ENCODE data around the gene SRGAP2B. TPM values are rescaled to one million over a fixed set of nuclear protein-coding genes. Genes with fewer than 3 reads are reported as not detected.
"Not testable (repeated sequence)": the region's sequence is repeated elsewhere in the genome, so short reads cannot be mapped to it uniquely, and the experiment has no call there.

SRGAP2B gene
- polyA plus RNA-seq (2013), result 4.0 TPM

DNA sequence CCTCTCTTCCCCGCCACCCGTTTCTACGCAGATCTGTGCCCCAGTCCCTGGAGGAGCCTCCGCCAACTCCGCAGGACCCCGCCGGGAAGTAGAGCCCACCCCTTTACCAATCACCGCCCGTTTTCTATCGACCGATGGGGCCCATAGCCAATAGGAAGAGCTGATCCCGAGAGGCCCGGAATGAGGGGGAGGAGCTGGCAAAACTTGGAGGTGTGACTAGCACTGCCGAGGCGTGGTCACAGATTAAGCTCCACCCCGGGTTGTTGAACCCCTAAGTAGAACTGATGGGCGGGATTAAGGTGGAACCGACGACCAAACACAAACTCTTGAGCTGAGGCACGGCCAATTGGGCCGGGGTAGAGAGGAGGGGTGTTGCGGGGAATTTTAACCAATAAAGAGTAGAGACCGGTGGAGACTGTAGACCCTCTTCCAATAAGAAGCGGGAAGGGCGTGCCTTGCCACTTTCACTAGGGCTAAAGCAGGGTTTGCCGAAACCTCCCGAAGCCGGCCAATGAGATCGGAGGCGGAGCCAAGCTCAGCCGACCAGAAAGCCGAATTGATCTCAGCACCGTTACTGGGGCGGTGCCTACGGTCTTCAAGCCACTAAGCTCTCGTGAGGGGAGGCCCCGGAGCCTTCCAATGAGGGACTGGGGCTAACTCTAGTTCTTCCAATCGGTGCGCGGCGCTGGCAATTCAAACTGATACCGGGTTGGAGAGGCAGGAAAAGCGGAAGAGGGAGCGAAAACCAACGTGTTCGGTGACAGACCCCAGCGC is at the start of gene SRGAP2B, which contains the start of gene FAM72D:
TSS of gene SRGAP2B (minus strand) at position 45 of the 774 bp plus-strand sequence. CDS start 2,427 bp downstream, outside the sequence.
TSS of gene FAM72D (plus strand) at position 691 of the 774 bp plus-strand sequence. CDS start 874 bp downstream, outside the sequence.
- WGBS (ENCODE audit: insufficient coverage), result no CpG with 5 or more reads among the region's 47 CpGs
- H3K36me3 ChIP-seq (ENCODE audit: control insufficient read depth in 4 of 4, insufficient read depth in 4 of 4, low read length in 3 of 4); H3K27ac ChIP-seq (ENCODE audit: insufficient read depth in 1 of 2, low read depth in 1 of 2, low read length in 2 of 2, poor library complexity in 1 of 2, severe bottlenecking in 2 of 2); CTCF ChIA-PET; POLR2A ChIA-PET; H3K9me3 ChIP-seq (ENCODE audit: control extremely low read depth in 1 of 5, control insufficient read depth in 4 of 5, insufficient read depth in 2 of 5, low read depth in 1 of 5, low read length in 4 of 5); H3K27me3 ChIP-seq (replicated peaks in 2 of 5; ENCODE audit: control insufficient read depth in 4 of 5, insufficient read depth in 5 of 5, low read length in 4 of 5); H3K4me1 ChIP-seq (ENCODE audit: control extremely low read depth in 1 of 4, control insufficient read depth in 4 of 4, insufficient read depth in 4 of 4, low read length in 3 of 4); DNase-seq: not testable (repeated sequence)
- H3K4me3 ChIP-seq (ENCODE audit: control insufficient read depth in 1 of 7, extremely low read depth in 1 of 7, insufficient read depth in 4 of 7, low read depth in 2 of 7, low read length in 6 of 7), result peak within 1 kb of the TSS in 3 of 7 experiments; percentile 46 to 67 (median 53)

DNA sequence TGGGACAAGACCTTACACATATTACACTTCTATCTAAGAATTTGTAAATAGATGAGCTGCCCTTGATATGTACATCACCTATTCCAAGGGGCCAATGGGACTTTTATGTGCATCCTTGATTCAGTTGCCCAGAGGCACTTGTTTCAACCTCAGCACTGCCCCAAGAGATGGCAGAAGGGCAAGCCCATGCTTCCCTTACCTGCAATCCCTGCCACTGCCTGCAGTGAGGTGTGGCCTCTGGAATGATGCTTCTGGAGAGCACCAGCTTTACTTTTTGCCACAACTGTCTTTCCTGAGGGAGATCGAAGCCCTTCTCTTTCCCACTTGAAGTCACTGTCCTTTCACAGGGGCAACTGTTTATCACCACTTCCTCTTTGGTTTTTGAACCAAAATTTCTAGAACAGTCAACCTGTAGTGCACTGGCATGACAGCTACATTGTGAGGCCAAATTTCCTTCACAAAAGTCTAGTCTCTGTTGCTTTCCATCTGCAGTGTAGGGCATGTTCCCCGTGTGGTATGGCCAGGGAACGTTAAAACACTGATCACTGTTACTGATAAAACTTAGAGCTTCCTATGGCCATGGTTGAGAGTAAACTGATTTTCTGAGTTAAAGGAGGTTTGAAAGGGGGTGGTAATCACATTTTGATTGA is 49.3 kb upstream of the SRGAP2B start:
- DNase-seq; H3K9me3 ChIP-seq (ENCODE audit: control extremely low read depth in 1 of 5, control insufficient read depth in 4 of 5, insufficient read depth in 2 of 5, low read depth in 1 of 5, low read length in 4 of 5); H3K4me1 ChIP-seq (ENCODE audit: control extremely low read depth in 1 of 4, control insufficient read depth in 4 of 4, insufficient read depth in 4 of 4, low read length in 3 of 4); H3K4me3 ChIP-seq (ENCODE audit: control insufficient read depth in 1 of 7, extremely low read depth in 1 of 7, insufficient read depth in 4 of 7, low read depth in 2 of 7, low read length in 6 of 7); H3K27ac ChIP-seq (ENCODE audit: insufficient read depth in 1 of 2, low read depth in 1 of 2, low read length in 2 of 2, poor library complexity in 1 of 2, severe bottlenecking in 2 of 2); POLR2A ChIA-PET; H3K36me3 ChIP-seq (ENCODE audit: control insufficient read depth in 4 of 4, insufficient read depth in 4 of 4, low read length in 3 of 4); H3K27me3 ChIP-seq (replicated peaks in 2 of 5; ENCODE audit: control insufficient read depth in 4 of 5, insufficient read depth in 5 of 5, low read length in 4 of 5); CTCF ChIA-PET: not testable (repeated sequence)
- no CpG with 5 or more reads among the region's 3 CpGs for WGBS (ENCODE audit: insufficient coverage)

GRCh38 chr1:145140549-145140948 is 45.4 kb upstream of the SRGAP2B start:
- no CpG with 5 or more reads among the region's 2 CpGs for WGBS (ENCODE audit: insufficient coverage)

GRCh38 chr1:145134476-145134875 is 39.3 kb upstream of the SRGAP2B start:
- WGBS (ENCODE audit: insufficient coverage), result no CpG with 5 or more reads among the region's 1 CpG
- POLR2A ChIA-PET, CTCF ChIA-PET: not testable (repeated sequence)

More at GRCh38 chr1:145140549-145140948, 45.4 kb upstream of the SRGAP2B start:
- CTCF ChIA-PET; H3K4me3 ChIP-seq (ENCODE audit: control insufficient read depth in 1 of 7, extremely low read depth in 1 of 7, insufficient read depth in 4 of 7, low read depth in 2 of 7, low read length in 6 of 7); H3K27ac ChIP-seq (ENCODE audit: insufficient read depth in 1 of 2, low read depth in 1 of 2, low read length in 2 of 2, poor library complexity in 1 of 2, severe bottlenecking in 2 of 2); H3K27me3 ChIP-seq (replicated peaks in 2 of 5; ENCODE audit: control insufficient read depth in 4 of 5, insufficient read depth in 5 of 5, low read length in 4 of 5); H3K4me1 ChIP-seq (ENCODE audit: control extremely low read depth in 1 of 4, control insufficient read depth in 4 of 4, insufficient read depth in 4 of 4, low read length in 3 of 4); H3K36me3 ChIP-seq (ENCODE audit: control insufficient read depth in 4 of 4, insufficient read depth in 4 of 4, low read length in 3 of 4); DNase-seq; POLR2A ChIA-PET; H3K9me3 ChIP-seq (ENCODE audit: control extremely low read depth in 1 of 5, control insufficient read depth in 4 of 5, insufficient read depth in 2 of 5, low read depth in 1 of 5, low read length in 4 of 5): not testable (repeated sequence)

DNA sequence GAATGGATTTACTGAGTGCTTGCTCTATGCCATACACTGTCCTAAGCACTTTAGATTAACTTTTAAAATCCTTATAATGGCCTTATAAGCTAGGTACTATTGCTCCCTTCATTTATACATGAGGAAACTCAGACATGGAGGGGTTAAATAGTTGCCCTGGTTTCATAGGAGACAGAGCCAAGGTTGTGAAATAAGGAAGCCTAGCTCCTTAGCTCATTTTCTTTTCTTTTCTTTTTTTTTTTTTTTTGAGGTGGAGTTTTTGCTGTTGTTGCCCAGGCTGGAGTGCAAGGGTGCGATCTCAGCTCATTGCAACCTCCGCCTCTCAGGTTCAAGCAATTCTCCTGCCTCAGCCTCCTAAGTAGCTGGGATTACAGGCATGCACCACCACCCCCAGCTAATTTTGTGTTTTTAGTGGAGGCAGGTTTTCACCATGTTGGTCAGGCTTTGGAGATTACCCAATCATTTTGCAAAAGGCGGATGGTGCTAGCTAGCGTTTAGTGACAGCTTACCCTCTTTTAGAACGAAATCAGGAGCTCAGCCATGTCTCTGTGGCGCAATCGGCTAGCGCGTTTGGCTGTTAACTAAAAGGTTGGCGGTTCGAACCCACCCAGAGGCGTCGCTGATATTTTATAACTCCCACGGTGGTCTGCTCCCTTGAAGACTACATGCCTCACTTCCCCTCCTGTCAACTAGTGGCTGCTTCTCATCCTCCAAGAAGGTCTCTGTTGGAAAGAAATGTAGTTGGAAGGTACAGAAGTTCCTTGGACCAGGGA is 33.8 kb upstream of the SRGAP2B start:
- H3K36me3 ChIP-seq (ENCODE audit: control insufficient read depth in 4 of 4, insufficient read depth in 4 of 4, low read length in 3 of 4); H3K27me3 ChIP-seq (replicated peaks in 2 of 5; ENCODE audit: control insufficient read depth in 4 of 5, insufficient read depth in 5 of 5, low read length in 4 of 5); CTCF ChIA-PET; H3K27ac ChIP-seq (ENCODE audit: insufficient read depth in 1 of 2, low read depth in 1 of 2, low read length in 2 of 2, poor library complexity in 1 of 2, severe bottlenecking in 2 of 2); POLR2A ChIA-PET; H3K9me3 ChIP-seq (ENCODE audit: control extremely low read depth in 1 of 5, control insufficient read depth in 4 of 5, insufficient read depth in 2 of 5, low read depth in 1 of 5, low read length in 4 of 5); H3K4me1 ChIP-seq (ENCODE audit: control extremely low read depth in 1 of 4, control insufficient read depth in 4 of 4, insufficient read depth in 4 of 4, low read length in 3 of 4); H3K4me3 ChIP-seq (ENCODE audit: control insufficient read depth in 1 of 7, extremely low read depth in 1 of 7, insufficient read depth in 4 of 7, low read depth in 2 of 7, low read length in 6 of 7): not testable (repeated sequence)
- peak in 1 of 3 donors; percentile 0 for DNase-seq
- WGBS (ENCODE audit: insufficient coverage), result 76% methylated on average over 3 of the region's 14 CpGs

More at GRCh38 chr1:145134476-145134875, 39.3 kb upstream of the SRGAP2B start:
- not testable (repeated sequence) for DNase-seq; H3K4me3 ChIP-seq (ENCODE audit: control insufficient read depth in 1 of 7, extremely low read depth in 1 of 7, insufficient read depth in 4 of 7, low read depth in 2 of 7, low read length in 6 of 7); H3K27ac ChIP-seq (ENCODE audit: insufficient read depth in 1 of 2, low read depth in 1 of 2, low read length in 2 of 2, poor library complexity in 1 of 2, severe bottlenecking in 2 of 2); H3K36me3 ChIP-seq (ENCODE audit: control insufficient read depth in 4 of 4, insufficient read depth in 4 of 4, low read length in 3 of 4); H3K4me1 ChIP-seq (ENCODE audit: control extremely low read depth in 1 of 4, control insufficient read depth in 4 of 4, insufficient read depth in 4 of 4, low read length in 3 of 4); H3K9me3 ChIP-seq (ENCODE audit: control extremely low read depth in 1 of 5, control insufficient read depth in 4 of 5, insufficient read depth in 2 of 5, low read depth in 1 of 5, low read length in 4 of 5); H3K27me3 ChIP-seq (replicated peaks in 2 of 5; ENCODE audit: control insufficient read depth in 4 of 5, insufficient read depth in 5 of 5, low read length in 4 of 5)

DNA sequence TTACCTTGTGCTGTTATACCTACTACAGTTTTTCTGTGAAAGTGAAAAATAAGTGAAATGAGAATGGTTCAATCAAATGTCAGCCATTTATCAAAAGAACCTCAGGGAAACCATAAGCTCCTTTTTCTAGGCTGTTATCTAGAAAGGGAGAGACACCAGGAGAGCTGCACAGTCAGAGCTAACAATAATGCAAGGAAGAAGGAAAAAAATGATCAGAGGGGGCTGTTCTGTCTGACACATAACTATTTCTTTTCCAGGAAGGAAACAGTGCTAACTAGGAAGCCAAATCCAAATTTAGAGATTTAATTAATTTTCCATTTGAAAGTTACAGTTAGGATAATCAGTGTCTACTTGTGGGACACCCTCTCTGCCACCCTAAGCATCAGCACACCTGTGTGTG is 32.0 kb upstream of the SRGAP2B start:
- H3K9me3 ChIP-seq (ENCODE audit: control extremely low read depth in 1 of 5, control insufficient read depth in 4 of 5, insufficient read depth in 2 of 5, low read depth in 1 of 5, low read length in 4 of 5); POLR2A ChIA-PET; DNase-seq; H3K4me3 ChIP-seq (ENCODE audit: control insufficient read depth in 1 of 7, extremely low read depth in 1 of 7, insufficient read depth in 4 of 7, low read depth in 2 of 7, low read length in 6 of 7); H3K36me3 ChIP-seq (ENCODE audit: control insufficient read depth in 4 of 4, insufficient read depth in 4 of 4, low read length in 3 of 4); H3K27me3 ChIP-seq (replicated peaks in 2 of 5; ENCODE audit: control insufficient read depth in 4 of 5, insufficient read depth in 5 of 5, low read length in 4 of 5); H3K4me1 ChIP-seq (ENCODE audit: control extremely low read depth in 1 of 4, control insufficient read depth in 4 of 4, insufficient read depth in 4 of 4, low read length in 3 of 4); H3K27ac ChIP-seq (ENCODE audit: insufficient read depth in 1 of 2, low read depth in 1 of 2, low read length in 2 of 2, poor library complexity in 1 of 2, severe bottlenecking in 2 of 2); CTCF ChIA-PET: not testable (repeated sequence)

DNA sequence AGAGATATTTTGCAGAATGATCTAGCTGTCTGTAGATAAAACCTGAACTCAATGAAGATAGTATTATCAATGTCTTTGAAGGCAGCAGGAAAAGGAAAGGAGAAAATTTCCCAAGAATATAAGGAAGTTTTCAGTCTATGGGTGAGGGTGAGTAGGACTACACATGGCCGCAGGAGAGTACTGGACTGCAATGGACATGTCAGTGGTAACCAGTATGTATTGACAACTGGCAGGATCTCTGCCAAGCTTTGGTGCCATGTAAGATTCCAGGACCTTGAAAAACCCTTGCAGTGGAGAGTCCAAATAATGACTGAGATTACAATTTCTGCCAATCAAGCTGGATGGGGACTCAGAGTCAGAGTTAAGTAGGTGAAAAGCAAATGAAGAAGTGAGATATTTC is 30.0 kb upstream of the SRGAP2B start:
- H3K4me1 ChIP-seq (ENCODE audit: control extremely low read depth in 1 of 4, control insufficient read depth in 4 of 4, insufficient read depth in 4 of 4, low read length in 3 of 4); H3K36me3 ChIP-seq (ENCODE audit: control insufficient read depth in 4 of 4, insufficient read depth in 4 of 4, low read length in 3 of 4); DNase-seq; H3K9me3 ChIP-seq (ENCODE audit: control extremely low read depth in 1 of 5, control insufficient read depth in 4 of 5, insufficient read depth in 2 of 5, low read depth in 1 of 5, low read length in 4 of 5); POLR2A ChIA-PET; H3K27me3 ChIP-seq (replicated peaks in 2 of 5; ENCODE audit: control insufficient read depth in 4 of 5, insufficient read depth in 5 of 5, low read length in 4 of 5); CTCF ChIA-PET; H3K27ac ChIP-seq (ENCODE audit: insufficient read depth in 1 of 2, low read depth in 1 of 2, low read length in 2 of 2, poor library complexity in 1 of 2, severe bottlenecking in 2 of 2); H3K4me3 ChIP-seq (ENCODE audit: control insufficient read depth in 1 of 7, extremely low read depth in 1 of 7, insufficient read depth in 4 of 7, low read depth in 2 of 7, low read length in 6 of 7): not testable (repeated sequence)
- no CpG with 5 or more reads among the region's 1 CpG for WGBS (ENCODE audit: insufficient coverage)
